Neutrophil (primary cell): ENCODE data around the gene VPS8.
A peak's percentile ranks its signal among the peaks of the same experiment; 100 is the strongest.

Experiments used
- H3K27ac ChIP-seq: fragments of 200-600 bp; sonication (generic); 2 replicates; pipeline ENCODE4 v1.5.1; 2016; ENCODE audit warnings: mild to moderate bottlenecking, moderate library complexity
- H3K27me3 ChIP-seq: fragments of 200-600 bp; sonication (generic); 2 replicates; pipeline ENCODE4 v1.6.0; 2016; ENCODE audit warnings: mild to moderate bottlenecking
- H3K36me3 ChIP-seq: fragments of 200-600 bp; sonication (generic); 2 replicates; pipeline ENCODE4 v1.5.1; 2017
- H3K4me1 ChIP-seq, 2 experiments: fragments of 200-600 bp in 1 of 2; sonication (generic) in 1 of 2; 1 replicate in 1 of 2; 2 replicates in 1 of 2; pipeline versions ENCODE4 v1.5.1 to v1.6.1; 2013 to 2016; ENCODE audit warnings: low read depth in 1 of 2, low read length in 1 of 2, mild to moderate bottlenecking in 1 of 2, moderate library complexity in 1 of 2; ENCODE audit not compliant: control insufficient read depth in 1 of 2, insufficient read depth in 1 of 2
- H3K4me3 ChIP-seq, 2 experiments: fragments of 200-600 bp in 1 of 2; sonication (generic) in 1 of 2; 1 replicate in 1 of 2; 2 replicates in 1 of 2; pipeline ENCODE4 v1.5.1; 2013 to 2016; ENCODE audit warnings: low read depth in 1 of 2, low read length in 1 of 2, mild to moderate bottlenecking in 1 of 2, moderate library complexity in 1 of 2
- H3K9me3 ChIP-seq: fragments of 200-600 bp; sonication (generic); 2 replicates; pipeline ENCODE4 v1.5.1; 2016
- TF ChIP-seq, protein P1 (sequence below): fragments of 200-600 bp; sonication (generic); IDR thresholded peaks from 2 replicates; pipeline ENCODE4 v1.5.1; 2016; ENCODE audit warnings: antibody characterized with exemption

The VPS8 gene

GRCh38 chr3:184804801-184805200 is 7.2 kb upstream of the VPS8 start:
- TF ChIP-seq, protein P1, sequence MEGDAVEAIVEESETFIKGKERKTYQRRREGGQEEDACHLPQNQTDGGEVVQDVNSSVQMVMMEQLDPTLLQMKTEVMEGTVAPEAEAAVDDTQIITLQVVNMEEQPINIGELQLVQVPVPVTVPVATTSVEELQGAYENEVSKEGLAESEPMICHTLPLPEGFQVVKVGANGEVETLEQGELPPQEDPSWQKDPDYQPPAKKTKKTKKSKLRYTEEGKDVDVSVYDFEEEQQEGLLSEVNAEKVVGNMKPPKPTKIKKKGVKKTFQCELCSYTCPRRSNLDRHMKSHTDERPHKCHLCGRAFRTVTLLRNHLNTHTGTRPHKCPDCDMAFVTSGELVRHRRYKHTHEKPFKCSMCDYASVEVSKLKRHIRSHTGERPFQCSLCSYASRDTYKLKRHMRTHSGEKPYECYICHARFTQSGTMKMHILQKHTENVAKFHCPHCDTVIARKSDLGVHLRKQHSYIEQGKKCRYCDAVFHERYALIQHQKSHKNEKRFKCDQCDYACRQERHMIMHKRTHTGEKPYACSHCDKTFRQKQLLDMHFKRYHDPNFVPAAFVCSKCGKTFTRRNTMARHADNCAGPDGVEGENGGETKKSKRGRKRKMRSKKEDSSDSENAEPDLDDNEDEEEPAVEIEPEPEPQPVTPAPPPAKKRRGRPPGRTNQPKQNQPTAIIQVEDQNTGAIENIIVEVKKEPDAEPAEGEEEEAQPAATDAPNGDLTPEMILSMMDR, result no peak
- Histone ChIP-seq H3K36me3 (no peaks in the 10 kb centered on the region), H3K9me3 (no peaks in the 10 kb centered on the region), H3K4me3 (peak overlapping the region; percentile 39 to 47), H3K27ac (peak overlapping the region; percentile 98), H3K4me1 (peaks cover 36 to 48% of the 10 kb centered on the region in 2 experiments), H3K27me3 (peaks cover 20% of the 10 kb centered on the region)

GRCh38 chr3:184805351-184806038 is 6.5 kb upstream of the VPS8 start:
- Histone ChIP-seq H3K9me3 (no peaks in the 10 kb centered on the region), H3K27ac (peak overlapping the region; percentile 98), H3K27me3 (peaks cover 13% of the 10 kb centered on the region), H3K4me3 (peak overlapping the region; percentile 39 to 47), H3K4me1 (peaks cover 36 to 48% of the 10 kb centered on the region in 2 experiments), H3K36me3 (no peaks in the 10 kb centered on the region)
- TF ChIP-seq, protein P1, result no peak

GRCh38 chr3:184806567-184807271 is 5.2 kb upstream of the VPS8 start:
- Histone ChIP-seq H3K9me3 (no peaks in the 10 kb centered on the region), H3K36me3 (no peaks in the 10 kb centered on the region), H3K4me1 (peaks cover 46 to 60% of the 10 kb centered on the region in 2 experiments), H3K27me3 (peaks cover 1% of the 10 kb centered on the region), H3K4me3 (no peak overlapping the region), H3K27ac (peak overlapping the region; percentile 98)
- TF ChIP-seq, protein P1, result no peak

DNA sequence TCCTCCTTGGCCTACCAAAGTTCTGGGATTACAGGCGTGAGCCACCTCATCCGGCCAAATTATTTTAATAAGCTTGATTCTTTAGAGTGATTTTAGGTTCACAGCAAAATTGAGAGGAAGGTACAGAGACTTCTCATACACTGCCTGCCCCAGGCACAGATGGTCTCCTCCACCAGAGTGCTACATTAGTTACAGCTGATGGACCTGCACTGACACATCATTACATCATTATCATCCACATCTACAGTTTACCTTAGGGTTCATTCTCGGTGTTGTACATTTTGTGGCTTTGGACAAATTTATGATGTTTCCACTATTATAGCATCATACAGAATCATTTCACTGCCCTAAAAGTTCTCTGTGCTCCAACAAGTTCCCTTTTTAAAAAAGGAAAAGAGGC is 4.4 kb upstream of the VPS8 start:
- peaks cover 51 to 62% of the 10 kb centered on the region in 2 experiments for H3K4me1 ChIP-seq
- H3K27me3 ChIP-seq, result no peaks in the 10 kb centered on the region
- TF ChIP-seq, protein P1, result no peak
- peak overlapping the region; percentile 43 for H3K27ac ChIP-seq
- no peak overlapping the region for H3K4me3 ChIP-seq
- H3K9me3 ChIP-seq, result no peaks in the 10 kb centered on the region
- no peaks in the 10 kb centered on the region for H3K36me3 ChIP-seq

GRCh38 chr3:184808021-184808420 is 3.9 kb upstream of the VPS8 start:
- H3K4me3 ChIP-seq, result no peak overlapping the region
- TF ChIP-seq, protein P1, result no peak
- H3K4me1 ChIP-seq, result peaks cover 55 to 65% of the 10 kb centered on the region in 2 experiments
- peak overlapping the region; percentile 43 for H3K27ac ChIP-seq
- no peaks in the 10 kb centered on the region for H3K9me3 ChIP-seq
- no peaks in the 10 kb centered on the region for H3K36me3 ChIP-seq
- no peaks in the 10 kb centered on the region for H3K27me3 ChIP-seq
